NCI-H146 treated with DMSO at 0.1 percent for 48 hours (cell line): Measurements from ENCODE around the gene RSRP1.
"Not testable (repeated sequence)": the region's sequence is repeated elsewhere in the genome, so short reads cannot be mapped to it uniquely, and the experiment has no call there.

Experiments used
- DNase-seq: peaks from one replicate; lab custom pipeline; 2025; ENCODE audit not compliant: unreplicated experiment; lab: John Stamatoyannopoulos, UW

RSRP1 gene

GRCh38 chr1:25257196-25257595 lies 9.9 kb upstream of the RSRP1 start:
- no peak for DNase-seq

GRCh38 chr1:25256578-25256965 lies 9.3 kb upstream of the RSRP1 start:
- no peak for DNase-seq

- no peak for DNase-seq
Observed at GRCh38 chr1:25255706-25256577, 8.7 kb upstream of the RSRP1 start.

- no peak for DNase-seq
Observed at GRCh38 chr1:25253911-25254310, 6.7 kb upstream of the RSRP1 start.

GRCh38 chr1:25247829-25248754 lies 838 bp upstream of the RSRP1 start:
- no peak for DNase-seq

- DNase-seq = no peak
Observed at GRCh38 chr1:25246600-25247023, 642 bp downstream of the RSRP1 start.

GRCh38 chr1:25245809-25246599 lies 1.2 kb downstream of the RSRP1 start:
- DNase-seq = no peak

- no peak for DNase-seq
Observed at GRCh38 chr1:25245393-25245792, 1.9 kb downstream of the RSRP1 start.

- no peak for DNase-seq
Observed at GRCh38 chr1:25243907-25244306, 3.3 kb downstream of the RSRP1 start.

- DNase-seq = peak; percentile 81
Observed at GRCh38 chr1:25239681-25240541, 7.3 kb downstream of the RSRP1 start.

- DNase-seq = no peak
Observed at GRCh38 chr1:25238046-25238445, 9.2 kb downstream of the RSRP1 start.

- not testable (repeated sequence) for DNase-seq
Observed at GRCh38 chr1:25236261-25236660, 11.0 kb downstream of the RSRP1 start.

GRCh38 chr1:25235411-25235810 lies 11.8 kb downstream of the RSRP1 start:
- not testable (repeated sequence) for DNase-seq

- DNase-seq = peak; percentile 15
Observed at GRCh38 chr1:25232866-25233784, 14.1 kb downstream of the RSRP1 start.

GRCh38 chr1:25232027-25232865 lies 15.0 kb downstream of the RSRP1 start, which contains the start of gene SYF2:
SYF2 (minus strand) TSS chr1:25232502; CDS start chr1:25232467, 35 bp downstream.
- DNase-seq = peak; percentile 67

- no peak for DNase-seq
Observed at GRCh38 chr1:25223471-25223870, 23.8 kb downstream of the RSRP1 start.

- no peak for DNase-seq
Observed at GRCh38 chr1:25222606-25223005, 24.6 kb downstream of the RSRP1 start.

GRCh38 chr1:25220666-25221065 lies 26.6 kb downstream of the RSRP1 start:
- no peak for DNase-seq
